Thyroid gland (tissue), 4 donors: ENCODE data around the gene CSF1R. TPM values are rescaled to one million over a fixed set of nuclear protein-coding genes. Genes with fewer than 3 reads are reported as not detected.

Experiments used
- DNase-seq, 2 donors: peaks; one replicate each; pipeline ENCODE4 v3.0.0-alpha.2; 2019
- H3K27ac ChIP-seq, 3 donors: fragments of 200-600 bp; sonication (generic); 1 replicate in 2 of 3; 2 replicates in 1 of 3; pipeline ENCODE4 v1.5.1; 2016 to 2019; ENCODE audit warnings: mild to moderate bottlenecking in 1 of 3, moderate library complexity in 1 of 3
- H3K27me3 ChIP-seq: fragments of 200-600 bp; sonication (generic); one replicate; pipeline ENCODE4 v1.5.1; 2019
- H3K36me3 ChIP-seq, 2 donors: fragments of 200-600 bp; sonication (generic); one replicate each; pipeline ENCODE4 v1.5.1; 2016 to 2019
- H3K4me1 ChIP-seq, 2 donors: fragments of 200-600 bp; sonication (generic); one replicate each; pipeline ENCODE4 v1.5.1; 2017 to 2019
- H3K4me3 ChIP-seq, 3 donors: fragments of 200-600 bp; sonication (generic); replicated peaks in 1 of 3; 1 replicate in 2 of 3; 2 replicates in 1 of 3; pipeline ENCODE4 v1.5.1; 2016; ENCODE audit warnings: mild to moderate bottlenecking in 1 of 3
- H3K9me3 ChIP-seq: fragments of 200-600 bp; sonication (generic); one replicate; pipeline ENCODE4 v1.5.1; 2017
- POLR2A ChIP-seq, 2 donors: fragments of 450-650 bp; IDR thresholded peaks; one replicate each; pipeline ENCODE4 v1.6.1; 2017; ENCODE audit warnings: antibody characterized with exemption in 2 of 2, mild to moderate bottlenecking in 2 of 2, moderate library complexity in 1 of 2
- WGBS, 2 donors: methylation state at CpG; one replicate each; pipeline ENCODE4 v1.1.5; 2017; 5-methylcytosine and 5-hydroxymethylcytosine counted together
- intact Hi-C: fragments of 100-400 bp; cut with DNase I; formaldehyde crosslinking; loops from one replicate; pipeline ENCODE4 v1.15.1; 2023
- total RNA-seq, 4 donors: library from RNA; depleted of rRNA; stranded (reverse); fragments of >200 nt; gene quantifications; one replicate each; pipeline ENCODE4 v1.2.3, GENCODE V29; 2016
- TF ChIP-seq, protein P1 (sequence below), 6 experiments: fragments of 200-600 bp in 3 of 6; fragments of 450-650 bp in 3 of 6; sonication (generic) in 3 of 6; IDR thresholded peaks; one replicate each; pipeline ENCODE4 v1.5.1; 2016 to 2019; ENCODE audit warnings: antibody characterized with exemption in 6 of 6, mild to moderate bottlenecking in 2 of 6, inconsistent platforms in 1 of 6, moderate library complexity in 1 of 6

Gene CSF1R
- total RNA-seq, 4 donors from 2014 or later, result 9.1 to 14.1 (median 11.4) TPM

- intact Hi-C loops, result no loop called here
- H3K4me1 ChIP-seq, result no peaks in the 10 kb centered on the region
- TF ChIP-seq POLR2A (IDR thresholded peaks at IDR 0.05), result no peak
- TF ChIP-seq, protein P1, sequence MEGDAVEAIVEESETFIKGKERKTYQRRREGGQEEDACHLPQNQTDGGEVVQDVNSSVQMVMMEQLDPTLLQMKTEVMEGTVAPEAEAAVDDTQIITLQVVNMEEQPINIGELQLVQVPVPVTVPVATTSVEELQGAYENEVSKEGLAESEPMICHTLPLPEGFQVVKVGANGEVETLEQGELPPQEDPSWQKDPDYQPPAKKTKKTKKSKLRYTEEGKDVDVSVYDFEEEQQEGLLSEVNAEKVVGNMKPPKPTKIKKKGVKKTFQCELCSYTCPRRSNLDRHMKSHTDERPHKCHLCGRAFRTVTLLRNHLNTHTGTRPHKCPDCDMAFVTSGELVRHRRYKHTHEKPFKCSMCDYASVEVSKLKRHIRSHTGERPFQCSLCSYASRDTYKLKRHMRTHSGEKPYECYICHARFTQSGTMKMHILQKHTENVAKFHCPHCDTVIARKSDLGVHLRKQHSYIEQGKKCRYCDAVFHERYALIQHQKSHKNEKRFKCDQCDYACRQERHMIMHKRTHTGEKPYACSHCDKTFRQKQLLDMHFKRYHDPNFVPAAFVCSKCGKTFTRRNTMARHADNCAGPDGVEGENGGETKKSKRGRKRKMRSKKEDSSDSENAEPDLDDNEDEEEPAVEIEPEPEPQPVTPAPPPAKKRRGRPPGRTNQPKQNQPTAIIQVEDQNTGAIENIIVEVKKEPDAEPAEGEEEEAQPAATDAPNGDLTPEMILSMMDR (IDR thresholded peaks at IDR 0.05), result no peak
- 79 to 83% methylated on average over 7 of the region's 7 CpGs for WGBS, 2 donors
- no peaks in the 10 kb centered on the region for H3K36me3 ChIP-seq
- no peak for DNase-seq
- no peaks in the 10 kb centered on the region for H3K27me3 ChIP-seq
- no peaks in the 10 kb centered on the region for H3K9me3 ChIP-seq
- H3K27ac ChIP-seq, result no peak overlapping the region
- no peak overlapping the region for H3K4me3 ChIP-seq
Observed at GRCh38 chr5:150064681-150065220, 21.6 kb downstream of the CSF1R start.

- intact Hi-C loops, result no loop called here
- DNase-seq, result no peak
Observed at GRCh38 chr5:150063638-150064037, 22.7 kb downstream of the CSF1R start.

DNA sequence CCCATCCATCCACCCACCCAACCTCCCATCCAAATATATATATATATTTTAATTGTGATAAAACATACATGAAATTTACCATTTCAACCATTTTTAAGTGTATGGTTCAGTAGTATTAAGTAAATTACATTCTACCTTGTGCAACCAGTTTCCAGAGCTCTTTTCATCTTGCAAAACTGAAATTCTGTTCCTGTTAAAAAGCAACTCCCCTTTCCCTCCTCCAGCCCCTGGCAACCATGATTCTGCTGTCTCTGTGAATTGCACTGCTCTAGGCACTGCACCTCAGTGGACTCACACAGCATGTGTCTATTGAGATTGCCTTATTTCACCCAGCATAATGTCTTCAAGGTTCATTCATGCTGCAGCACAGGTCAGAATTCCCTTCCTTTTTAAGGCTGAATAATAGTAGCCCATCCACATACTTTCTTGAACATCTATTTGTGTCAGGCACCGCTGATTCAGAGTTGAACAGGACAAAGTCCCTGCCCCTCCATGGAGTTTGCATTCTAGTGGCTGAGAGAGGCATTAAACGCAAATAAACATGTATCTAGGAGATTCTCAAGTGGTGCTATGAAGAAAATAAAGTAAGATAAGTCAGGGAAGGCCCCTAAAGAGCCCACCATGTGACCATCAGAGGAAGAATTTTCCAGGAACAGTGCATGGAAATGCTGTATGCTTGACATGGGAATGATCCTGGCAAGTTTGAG lies 24.0 kb downstream of the CSF1R start:
- intact Hi-C loops, result no loop called here

More at GRCh38 chr5:150063638-150064037, 22.7 kb downstream of the CSF1R start:
- Histone ChIP-seq H3K27me3 (no peaks in the 10 kb centered on the region), H3K9me3 (no peaks in the 10 kb centered on the region), H3K27ac (no peak overlapping the region), H3K36me3 (no peaks in the 10 kb centered on the region), H3K4me1 (no peaks in the 10 kb centered on the region), H3K4me3 (no peak overlapping the region)
- WGBS, 2 donors, result 79 to 82% methylated on average over 5 of the region's 5 CpGs
- TF ChIP-seq, protein P1 (IDR thresholded peaks at IDR 0.05), result no peak
- TF ChIP-seq POLR2A (IDR thresholded peaks at IDR 0.05), result no peak

DNA sequence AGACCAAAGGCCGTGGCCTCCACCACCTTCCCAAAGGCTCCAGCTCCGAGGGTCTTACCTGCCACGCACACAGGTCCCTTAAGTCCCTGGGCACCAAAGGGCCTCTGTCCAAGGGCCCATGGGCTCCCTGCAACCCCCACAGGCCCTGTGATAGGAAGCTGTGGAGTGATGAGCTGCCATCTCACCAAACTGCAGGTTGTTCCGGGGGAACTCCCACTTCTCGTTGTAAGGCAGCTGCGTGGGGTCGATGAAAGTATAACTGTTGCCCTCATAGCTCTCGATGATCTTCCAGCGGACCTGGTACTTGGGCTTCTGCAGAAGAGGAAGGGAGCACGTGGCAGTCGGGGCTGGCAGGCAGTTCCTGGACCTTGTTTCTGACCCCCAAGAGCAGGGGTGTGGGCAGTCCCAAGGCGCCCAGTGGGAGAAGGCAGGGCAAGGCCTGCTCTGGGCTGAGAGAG lies 24.8 kb downstream of the CSF1R start:
- intact Hi-C loops, result no loop called here
- TF ChIP-seq POLR2A (IDR thresholded peaks at IDR 0.05), result no peak
- TF ChIP-seq, protein P1 (IDR thresholded peaks at IDR 0.05), result no peak
- Histone ChIP-seq H3K9me3 (no peaks in the 10 kb centered on the region), H3K27me3 (no peaks in the 10 kb centered on the region), H3K36me3 (no peaks in the 10 kb centered on the region), H3K4me1 (no peaks in the 10 kb centered on the region), H3K4me3 (no peak overlapping the region), H3K27ac (no peak overlapping the region)
- no peak for DNase-seq
- WGBS, 2 donors, result 91 to 95% methylated on average over 9 to 12 of the region's 12 CpGs

More for the DNA sequence above, 24.0 kb downstream of the CSF1R start:
- 79 to 85% methylated on average over 2 of the region's 2 CpGs for WGBS, 2 donors
- no peak for DNase-seq
- H3K9me3 ChIP-seq, result no peaks in the 10 kb centered on the region
- no peaks in the 10 kb centered on the region for H3K4me1 ChIP-seq
- H3K36me3 ChIP-seq, result no peaks in the 10 kb centered on the region
- no peaks in the 10 kb centered on the region for H3K27me3 ChIP-seq
- H3K4me3 ChIP-seq, result no peak overlapping the region
- H3K27ac ChIP-seq, result no peak overlapping the region
- no peak for TF ChIP-seq POLR2A (IDR thresholded peaks at IDR 0.05)
- TF ChIP-seq, protein P1 (IDR thresholded peaks at IDR 0.05), result no peak

DNA sequence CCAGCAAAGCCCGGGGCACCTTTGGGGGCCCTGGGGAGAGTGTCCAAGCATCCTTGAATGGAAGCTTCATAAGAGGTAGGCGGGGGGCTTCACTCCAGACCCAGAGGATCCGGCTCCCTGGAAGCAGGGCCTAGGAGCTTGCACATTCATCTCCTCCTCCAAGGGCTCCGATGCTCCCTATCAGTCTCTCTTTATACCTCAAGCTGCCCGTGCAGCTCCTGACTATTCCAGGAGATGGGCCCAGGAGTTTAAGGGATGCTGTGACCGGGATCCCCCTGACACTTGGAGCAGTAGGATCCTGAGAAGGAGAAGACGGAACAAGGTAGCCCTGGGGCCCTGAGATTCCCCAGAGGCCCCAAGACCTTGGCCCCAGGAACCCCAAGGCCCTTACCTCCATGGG lies 25.9 kb downstream of the CSF1R start:
- no peaks in the 10 kb centered on the region for H3K4me1 ChIP-seq
- no peak for DNase-seq
- H3K9me3 ChIP-seq, result no peaks in the 10 kb centered on the region
- H3K4me3 ChIP-seq, result no peak overlapping the region
- intact Hi-C loops, result no loop called here
- H3K27me3 ChIP-seq, result no peaks in the 10 kb centered on the region
- TF ChIP-seq POLR2A (IDR thresholded peaks at IDR 0.05), result no peak
- TF ChIP-seq, protein P1 (IDR thresholded peaks at IDR 0.05), result no peak
- no peak overlapping the region for H3K27ac ChIP-seq
- no peaks in the 10 kb centered on the region for H3K36me3 ChIP-seq
- 82 to 94% methylated on average over 4 to 7 of the region's 7 CpGs for WGBS, 2 donors
